Sigmoid colon (tissue), 4 donors: ENCODE results near the gene RIC1.

ENCODE experiments used
- CTCF ChIP-seq, 4 experiments: fragments of 450-650 bp in 3 of 4; fragments of 200-600 bp in 1 of 4; IDR thresholded peaks; one replicate each; pipeline ENCODE4 v1.5.1; 2016 to 2019; ENCODE audit warnings: antibody characterized with exemption in 4 of 4, mild to moderate bottlenecking in 3 of 4, moderate library complexity in 2 of 4
- EP300 ChIP-seq, 4 donors: sonication (generic); formaldehyde crosslinking; IDR thresholded peaks; one replicate each; pipeline ENCODE4 v1.6.1; 2017; ENCODE audit warnings: antibody characterized with exemption in 4 of 4
- POLR2A ChIP-seq, 2 donors: fragments of 450-650 bp; IDR thresholded peaks; one replicate each; pipeline ENCODE4 v1.6.1; 2016; ENCODE audit warnings: antibody characterized with exemption in 2 of 2, mild to moderate bottlenecking in 2 of 2, moderate library complexity in 2 of 2
- POLR2AphosphoS5 ChIP-seq, 4 donors: sonication (generic); formaldehyde crosslinking; IDR thresholded peaks; one replicate each; pipeline ENCODE4 v1.6.1; 2017; ENCODE audit warnings: antibody characterized with exemption in 4 of 4

DNA sequence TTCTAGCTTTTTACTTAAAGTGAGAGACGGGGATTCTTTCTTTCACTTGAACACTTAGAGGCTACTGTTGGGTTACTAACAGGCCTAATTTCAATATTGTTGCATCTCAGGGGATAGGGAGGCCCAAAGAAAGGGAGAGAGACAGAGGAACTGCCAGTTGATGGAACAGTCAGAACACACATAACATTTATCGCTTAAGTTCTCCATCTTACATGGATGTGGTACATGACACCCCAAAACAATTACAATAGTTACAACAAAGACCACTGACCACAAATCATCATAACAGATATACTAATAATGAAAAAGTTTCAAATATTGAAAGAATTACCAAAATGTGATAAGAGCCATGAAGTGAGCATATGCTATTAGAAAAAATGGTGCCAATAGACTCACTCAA is 4.3 kb upstream of the RIC1 start:
- no peak for TF ChIP-seq CTCF (IDR thresholded peaks at IDR 0.05)
- no peak for TF ChIP-seq POLR2AphosphoS5 (IDR thresholded peaks at IDR 0.05)
- TF ChIP-seq POLR2A (IDR thresholded peaks at IDR 0.05) = no peak
- no peak for TF ChIP-seq EP300 (IDR thresholded peaks at IDR 0.05)
